T-cell (primary cell): Measurements from ENCODE around the gene KLF13. TPM values are rescaled to one million over a fixed set of nuclear protein-coding genes. Genes with fewer than 3 reads are reported as not detected.

Experiments used
- ATAC-seq, 4 experiments: fragments of 200-7000 bp in 3 of 4; fragments of 150-1000 bp in 1 of 4; cut with Tn5 transposase; replicated peaks in 1 of 4; 1 replicate in 3 of 4; 2 replicates in 1 of 4; pipeline ENCODE4 v1.10.0; 2021; ENCODE audit warnings: moderate library complexity in 3 of 4, mild to moderate bottlenecking in 2 of 4, moderate number of reproducible peaks in 1 of 4
- CTCF ChIA-PET, 2 donors: fragments of 300-600 bp; sonication (Branson Sonifier 250); formaldehyde crosslinking; loops; one replicate each; lab custom pipeline; 2022; ENCODE audit warnings: antibody characterized with exemption in 2 of 2; lab: Charles Lee
- POLR2A ChIA-PET, 2 donors: fragments of 300-600 bp; sonication (Branson Sonifier 250); formaldehyde crosslinking; loops; one replicate each; lab custom pipeline; 2022; ENCODE audit warnings: antibody characterized with exemption in 2 of 2; lab: Charles Lee
- DNase-seq, 35 experiments: peaks; one replicate each; pipeline versions ENCODE4 v3.0.0 to v3.0.0-alpha.2; 2013 to 2023
- H3K27ac ChIP-seq: one replicate; pipeline ENCODE4 v1.5.1; 2013; ENCODE audit warnings: low read length
- H3K27me3 ChIP-seq, 2 experiments: replicated peaks in 1 of 2; 1 replicate in 1 of 2; 2 replicates in 1 of 2; pipeline versions ENCODE4 v1.6.1 to v1.7.0; 2013; ENCODE audit warnings: low read length in 1 of 2, mixed read lengths in 1 of 2; ENCODE audit not compliant: control insufficient read depth in 2 of 2, insufficient read depth in 2 of 2; ENCODE audit errors: extremely low read depth in 1 of 2
- H3K36me3 ChIP-seq, 2 donors: 1 replicate in 1 of 2; 2 replicates in 1 of 2; pipeline versions ENCODE4 v1.6.1 to v1.7.0; 2013; ENCODE audit warnings: low read length in 1 of 2; ENCODE audit not compliant: control insufficient read depth in 2 of 2, insufficient read depth in 1 of 2; ENCODE audit errors: extremely low read depth in 1 of 2
- H3K4me1 ChIP-seq, 2 experiments: 1 replicate in 1 of 2; 2 replicates in 1 of 2; pipeline versions ENCODE4 v1.6.1 to v1.7.0; 2013; ENCODE audit warnings: low read length in 2 of 2, mixed read lengths in 1 of 2; ENCODE audit not compliant: insufficient read depth in 2 of 2, control insufficient read depth in 1 of 2; ENCODE audit errors: extremely low read depth in 1 of 2
- H3K4me3 ChIP-seq, 2 donors: 1 replicate in 1 of 2; 2 replicates in 1 of 2; pipeline versions ENCODE4 v1.5.1 to v1.7.0; 2013; ENCODE audit warnings: mild to moderate bottlenecking in 2 of 2, low read length in 1 of 2, moderate library complexity in 1 of 2; ENCODE audit not compliant: control insufficient read depth in 1 of 2; ENCODE audit errors: extremely low read depth in 1 of 2
- H3K9me3 ChIP-seq: 2 replicates; pipeline ENCODE4 v1.7.0; 2013
- H3K27ac Mint-ChIP-seq, 2 donors: one replicate each; pipeline ENCODE4 v1.8.0; 2020 to 2021; ENCODE audit warnings: mild to moderate bottlenecking in 2 of 2, mixed read lengths in 2 of 2
- H3K27me3 Mint-ChIP-seq, 2 donors: one replicate each; pipeline ENCODE4 v1.8.0; 2021 to 2022; ENCODE audit warnings: mixed read lengths in 2 of 2
- H3K36me3 Mint-ChIP-seq: one replicate; pipeline ENCODE4 v1.8.0; 2021; ENCODE audit warnings: mixed read lengths
- H3K4me1 Mint-ChIP-seq, 3 donors: one replicate each; pipeline ENCODE4 v1.8.0; 2020 to 2022; ENCODE audit warnings: mixed read lengths in 3 of 3, mild to moderate bottlenecking in 1 of 3
- H3K4me3 Mint-ChIP-seq, 3 donors: one replicate each; pipeline ENCODE4 v1.8.0; 2020 to 2022; ENCODE audit warnings: mild to moderate bottlenecking in 3 of 3, mixed read lengths in 3 of 3, moderate library complexity in 3 of 3
- H3K9me3 Mint-ChIP-seq, 3 donors: one replicate each; pipeline ENCODE4 v1.8.0; 2020 to 2022; ENCODE audit warnings: mixed read lengths in 3 of 3
- WGBS: methylation state at CpG from one replicate; pipeline ENCODE4 v1.1.5; 2013; ENCODE audit warnings: missing lambda C conversion rate; ENCODE audit not compliant: insufficient coverage; 5-methylcytosine and 5-hydroxymethylcytosine counted together
- total RNA-seq, 35 experiments: library from RNA in 6 of 35; stranded (reverse) in 6 of 35; fragments of 120-200 nt in 1 of 35; gene quantifications; one replicate each; pipeline versions ENCODE4 v1.2.1 to v1.2.4 and lab custom pipeline; 2013 to 2026

Gene KLF13
- total RNA-seq, 5 donors from 2014 or later (not counting 1 experiment from before 2014, with no cell fraction given) = 218 to 327 (median 288) TPM

- Histone ChIP-seq H3K27me3 (no peaks in the 10 kb centered on the region), H3K4me1 (peaks cover 70 to 98% of the 10 kb centered on the region in 2 experiments), H3K36me3 (peaks cover 4 to 6% of the 10 kb centered on the region in 2 donors), H3K9me3 (no peaks in the 10 kb centered on the region), H3K27ac (peak overlapping the region; percentile 99), H3K4me3 (peak overlapping the region; percentile 21 to 25)
- Mint-ChIP-seq H3K4me3 (peak overlapping the region; percentile 59 to 94 (median 74)), H3K27me3 (no peaks in the 10 kb centered on the region), H3K9me3 (peaks cover 0 to 3% (median 0%) of the 10 kb centered on the region in 3 donors), H3K27ac (peak overlapping the region; percentile 96), H3K4me1 (peaks cover 97 to 100% (median 100%) of the 10 kb centered on the region in 3 donors), H3K36me3 (peaks cover 14% of the 10 kb centered on the region)
- WGBS = 25% methylated on average over 3 of the region's 7 CpGs
- ATAC-seq (no peak), DNase-seq (peak in 1 of 35 experiments; percentile 25)
- POLR2A ChIA-PET = interaction anchor here (0.7 to 1.3 kb wide), 3 partner anchors 20 to 378 kb away, joined by 3 to 9 read pairs (median 6); no protein-coding TSS in a partner anchor
- CTCF ChIA-PET = interaction anchor here (0.6 to 4.9 kb wide), 22 partner anchors 9 to 166 kb away, joined by 3 to 42 read pairs (median 5); partner anchors contain the start of gene KLF13 (in 1 of the 2)
Measured at GRCh38 chr15:31366169-31366734, 39.6 kb downstream of the KLF13 start.

GRCh38 chr15:31367021-31367729 is 40.5 kb downstream of the KLF13 start:
- H3K4me1 ChIP-seq = peaks cover 65 to 98% of the 10 kb centered on the region in 2 experiments
- ATAC-seq = no peak
- H3K4me1 Mint-ChIP-seq = peaks cover 90 to 98% (median 96%) of the 10 kb centered on the region in 3 donors

GRCh38 chr15:31367730-31368344 is 41.2 kb downstream of the KLF13 start:
- peak in 1 of 35 experiments; percentile 53 for DNase-seq
- 24% methylated on average over 12 of the region's 13 CpGs for WGBS
- POLR2A ChIA-PET = interaction anchor here in 1 of 2 donors (0.8 kb wide), 1 partner anchor 23 kb away, joined by 3 read pairs; no protein-coding TSS in a partner anchor
- Mint-ChIP-seq H3K27ac (peak overlapping the region; percentile 96), H3K4me3 (peak overlapping the region; percentile 54 to 94 (median 74)), H3K27me3 (no peaks in the 10 kb centered on the region), H3K4me1 (peaks cover 83 to 96% (median 95%) of the 10 kb centered on the region in 3 donors), H3K9me3 (peaks cover 0 to 3% (median 0%) of the 10 kb centered on the region in 3 donors), H3K36me3 (peaks cover 18% of the 10 kb centered on the region)
- Histone ChIP-seq H3K9me3 (no peaks in the 10 kb centered on the region), H3K4me1 (peaks cover 58 to 97% of the 10 kb centered on the region in 2 experiments), H3K27me3 (no peaks in the 10 kb centered on the region), H3K27ac (peak overlapping the region; percentile 99), H3K4me3 (peak overlapping the region in 1 of 2 donors; percentile 26), H3K36me3 (peaks cover 12 to 15% of the 10 kb centered on the region in 2 donors)
- CTCF ChIA-PET = interaction anchor here (0.7 to 3.4 kb wide), 6 partner anchors 10 to 121 kb away, joined by 3 to 12 read pairs (median 11); no protein-coding TSS in a partner anchor
- peak in 1 of 4 experiments; percentile 10 for ATAC-seq

More at GRCh38 chr15:31367021-31367729, 40.5 kb downstream of the KLF13 start:
- no peaks in the 10 kb centered on the region for H3K9me3 ChIP-seq
- H3K4me3 Mint-ChIP-seq = peak overlapping the region; percentile 54 to 94 (median 74)
- H3K27ac ChIP-seq = peak overlapping the region; percentile 99
- no peak for DNase-seq
- no peaks in the 10 kb centered on the region for H3K27me3 Mint-ChIP-seq
- H3K36me3 ChIP-seq = peaks cover 5 to 15% of the 10 kb centered on the region in 2 donors
- ChIA-PET POLR2A (interaction anchor here in 1 of 2 donors (0.8 kb wide), 1 partner anchor 22 kb away, joined by 3 read pairs; no protein-coding TSS in a partner anchor), CTCF (interaction anchor here (0.6 to 4.9 kb wide), 9 partner anchors 10 to 122 kb away, joined by 3 to 42 read pairs (median 10); no protein-coding TSS in a partner anchor)
- H3K27ac Mint-ChIP-seq = peak overlapping the region; percentile 96
- peaks cover 0 to 3% (median 0%) of the 10 kb centered on the region in 3 donors for H3K9me3 Mint-ChIP-seq
- peaks cover 14% of the 10 kb centered on the region for H3K36me3 Mint-ChIP-seq
- peak overlapping the region in 1 of 2 donors; percentile 26 for H3K4me3 ChIP-seq
- 93% methylated on average over 3 of the region's 11 CpGs for WGBS
- H3K27me3 ChIP-seq = no peaks in the 10 kb centered on the region

GRCh38 chr15:31369727-31370126 is 43.1 kb downstream of the KLF13 start:
- Mint-ChIP-seq H3K4me1 (peaks cover 73 to 93% (median 92%) of the 10 kb centered on the region in 3 donors), H3K36me3 (peaks cover 31% of the 10 kb centered on the region), H3K9me3 (peaks cover 0 to 3% (median 0%) of the 10 kb centered on the region in 3 donors), H3K27ac (peak overlapping the region; percentile 96), H3K4me3 (peak overlapping the region; percentile 41 to 61 (median 53)), H3K27me3 (no peaks in the 10 kb centered on the region)
- Histone ChIP-seq H3K9me3 (no peaks in the 10 kb centered on the region), H3K36me3 (peaks cover 15 to 29% of the 10 kb centered on the region in 2 donors), H3K27ac (peak overlapping the region; percentile 99), H3K27me3 (no peaks in the 10 kb centered on the region), H3K4me3 (no peak overlapping the region), H3K4me1 (peaks cover 43 to 97% of the 10 kb centered on the region in 2 experiments)
- ChIA-PET CTCF (interaction anchor here (0.5 to 1.2 kb wide), 3 partner anchors 40 to 118 kb away, joined by 3 read pairs; no protein-coding TSS in a partner anchor), POLR2A (interaction anchor here in 1 of 2 donors (0.6 kb wide), 2 partner anchors 25 to 111 kb away, joined by 6 to 12 read pairs; no protein-coding TSS in a partner anchor)
- ATAC-seq (no peak), DNase-seq (no peak)
- WGBS = no CpG with 5 or more reads among the region's 1 CpG

DNA sequence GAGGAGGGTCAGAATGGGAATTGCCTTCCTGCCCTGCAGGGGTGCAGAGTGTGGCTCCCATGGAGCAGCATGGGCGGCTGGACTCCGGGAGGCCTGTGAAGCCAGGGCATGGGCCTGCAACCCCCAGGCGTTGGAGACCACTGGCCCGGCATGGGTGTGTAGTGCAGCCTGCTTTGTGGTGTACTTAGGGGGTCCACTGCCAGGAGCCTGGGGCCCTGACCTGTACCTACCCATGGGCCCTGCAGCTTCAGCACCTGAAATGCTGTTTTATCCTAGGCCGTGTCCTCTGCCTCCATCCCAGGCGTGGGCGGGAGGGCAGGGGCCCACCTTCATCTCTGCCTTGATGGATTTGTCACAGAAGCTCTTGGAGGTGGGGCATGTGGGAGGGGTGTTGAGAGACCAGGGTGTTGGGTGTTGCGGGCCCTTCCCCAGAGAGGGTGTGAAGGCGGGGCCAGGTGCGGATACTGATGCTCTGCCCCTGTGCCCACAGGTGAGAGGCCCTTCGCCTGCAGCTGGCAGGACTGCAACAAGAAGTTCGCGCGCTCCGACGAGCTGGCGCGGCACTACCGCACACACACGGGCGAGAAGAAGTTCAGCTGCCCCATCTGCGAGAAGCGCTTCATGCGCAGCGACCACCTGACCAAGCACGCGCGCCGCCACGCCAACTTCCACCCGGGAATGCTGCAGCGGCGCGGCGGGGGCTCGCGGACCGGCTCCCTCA is 45.0 kb downstream of the KLF13 start:
- H3K4me1 ChIP-seq = peaks cover 40 to 95% of the 10 kb centered on the region in 2 experiments
- H3K9me3 ChIP-seq = no peaks in the 10 kb centered on the region
- DNase-seq = no peak
- H3K27me3 ChIP-seq = no peaks in the 10 kb centered on the region
- Mint-ChIP-seq H3K4me3 (peak overlapping the region in 1 of 3 donors; percentile 61), H3K9me3 (peaks cover 0 to 3% (median 0%) of the 10 kb centered on the region in 3 donors), H3K36me3 (peaks cover 33% of the 10 kb centered on the region), H3K4me1 (peaks cover 75 to 93% (median 92%) of the 10 kb centered on the region in 3 donors), H3K27ac (peak overlapping the region in 1 of 2 donors; percentile 96), H3K27me3 (no peaks in the 10 kb centered on the region)
- H3K4me3 ChIP-seq = no peak overlapping the region
- 93% methylated on average over 20 of the region's 38 CpGs for WGBS
- peaks cover 12 to 48% of the 10 kb centered on the region in 2 donors for H3K36me3 ChIP-seq
- ChIA-PET CTCF (no interaction called here), POLR2A (no interaction called here)
- peak overlapping the region; percentile 7 for H3K27ac ChIP-seq
- ATAC-seq = no peak
